Stimulated activated CD8-positive, alpha-beta memory T cell treated with anti-CD3 and anti-CD28 coated beads, Interleukin-7, amount 100 ng/mL, for 24 hours (primary cell): ENCODE results near the gene SNRPA.
"Not testable (repeated sequence)": the region's sequence is repeated elsewhere in the genome, so short reads cannot be mapped to it uniquely, and the experiment has no call there.

Source experiments
- DNase-seq: peaks from one replicate; pipeline ENCODE4 v3.0.0-alpha.2; 2020; ENCODE audit warnings: low read depth

The SNRPA gene

DNA sequence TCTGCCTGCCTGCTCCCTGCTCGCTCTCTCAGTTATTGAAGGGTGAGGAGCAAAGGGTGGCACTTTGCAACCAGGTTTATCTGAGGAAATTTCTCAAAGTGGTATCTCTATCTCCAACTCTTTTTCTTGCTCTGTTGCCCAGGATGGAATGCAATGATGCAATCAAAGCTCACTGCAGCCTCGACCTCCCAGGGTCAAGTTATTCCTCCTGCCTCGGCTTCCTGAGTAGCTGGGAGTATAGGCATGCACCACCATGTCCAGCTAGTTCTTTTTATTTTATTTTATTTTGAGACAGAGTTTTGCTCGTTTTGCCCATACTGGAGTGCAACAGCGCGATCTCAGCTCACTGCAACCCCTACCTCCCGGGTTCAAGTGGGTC lies 5.6 kb upstream of the SNRPA start:
- DNase-seq = no peak

DNA sequence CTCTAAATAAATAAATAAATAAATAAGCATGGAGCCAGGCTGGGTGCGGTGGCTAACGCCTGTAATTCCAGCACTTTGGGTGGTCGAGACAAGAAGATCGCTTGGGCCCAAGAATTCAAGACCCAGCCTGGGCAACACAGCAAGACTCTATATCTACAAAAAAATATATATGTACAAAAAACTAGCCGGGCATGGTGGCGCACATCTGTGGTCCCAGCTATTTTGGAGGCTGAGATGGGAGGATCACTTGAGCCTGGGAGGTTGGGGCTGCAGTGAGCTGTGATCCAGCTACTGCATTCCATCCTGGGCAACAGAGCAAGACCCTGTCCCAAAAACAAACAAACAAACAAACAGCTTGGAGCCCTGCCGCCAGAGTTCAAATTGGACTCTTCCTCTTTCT lies 3.5 kb upstream of the SNRPA start:
- no peak for DNase-seq

- DNase-seq = peak; percentile 98
Measured at GRCh38 chr19:40750058-40750873, 737 bp upstream of the SNRPA start, which contains the start of gene ACTMAP. Gene ACTMAP (minus strand): TSS chr19:40750477. CDS start chr19:40749803, 674 bp downstream.

DNA sequence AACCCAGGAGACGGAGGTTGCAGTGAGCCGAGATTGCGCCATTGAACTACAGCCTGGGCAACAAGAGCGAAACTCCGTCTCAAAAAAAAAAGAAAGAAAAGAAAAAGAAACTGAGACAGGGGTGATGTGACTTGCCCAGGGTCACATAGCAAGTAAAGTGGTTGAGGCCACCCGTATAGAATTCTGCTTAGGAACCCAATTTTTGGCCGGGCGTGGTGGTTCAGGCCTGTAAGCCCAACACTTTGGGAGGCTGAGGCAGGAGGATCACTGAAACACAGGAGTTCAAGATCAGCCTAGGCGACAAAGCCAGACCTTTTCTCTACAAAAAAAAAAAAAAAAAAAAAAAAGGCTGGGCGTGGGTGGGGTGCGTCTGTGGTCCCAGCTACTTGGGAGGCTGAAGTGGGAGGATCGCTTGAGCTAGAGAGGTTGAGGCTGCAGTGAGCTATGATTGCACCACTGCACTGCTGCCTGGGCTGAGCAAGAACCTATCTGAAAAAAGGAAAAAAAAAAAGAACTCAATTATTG lies 1.3 kb downstream of the SNRPA start:
- DNase-seq = no peak

DNA sequence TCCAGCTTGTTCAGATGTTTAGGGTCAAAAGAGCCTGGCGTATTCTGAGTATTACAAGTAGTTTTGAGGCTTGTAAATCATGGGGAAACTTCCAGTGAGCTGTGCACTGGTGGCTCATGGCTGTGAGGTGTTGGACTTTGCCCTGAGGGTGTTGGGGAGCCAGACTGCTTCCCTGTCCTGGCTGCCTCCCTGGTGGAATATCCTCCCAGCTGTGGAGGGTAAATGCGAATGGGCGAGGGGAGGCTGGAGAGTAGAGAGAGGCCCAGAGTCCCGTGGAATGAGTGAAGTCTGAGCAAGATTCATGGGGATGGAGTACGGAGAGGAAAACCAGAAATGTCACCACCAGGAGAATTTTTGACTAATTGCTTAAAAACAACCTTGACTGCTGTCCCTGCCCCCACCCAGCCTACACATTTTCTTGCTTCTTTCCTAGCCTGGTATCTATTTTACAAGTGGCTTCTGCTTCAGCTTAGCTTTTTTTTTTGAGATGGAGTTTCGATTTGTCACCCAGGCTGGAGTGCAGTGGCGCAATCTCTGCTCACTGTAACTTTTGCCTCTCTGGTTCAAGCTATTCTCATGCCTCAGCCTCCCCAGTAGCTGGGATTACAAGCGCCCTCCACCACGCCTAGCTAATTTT lies 3.7 kb downstream of the SNRPA start:
- DNase-seq = no peak

DNA sequence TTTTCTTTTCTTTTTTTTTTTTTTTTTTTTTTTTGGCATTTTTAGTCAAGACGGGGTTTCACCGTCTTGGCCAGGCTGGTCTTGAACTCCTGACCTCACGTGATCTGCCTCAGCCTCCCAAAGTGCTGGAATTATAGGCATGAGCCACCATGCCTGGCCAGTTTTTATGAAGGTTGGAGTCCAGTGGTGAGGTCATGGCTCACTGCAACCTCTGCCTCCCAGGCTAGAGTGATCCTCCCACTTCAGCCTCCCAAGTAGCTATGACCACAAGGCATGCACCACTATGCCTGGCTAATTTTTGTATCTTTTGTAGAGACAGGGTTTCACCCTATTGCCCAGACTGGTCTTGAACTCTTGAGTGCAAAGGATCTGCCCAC lies 4.2 kb downstream of the SNRPA start:
- no peak for DNase-seq

GRCh38 chr19:40755791-40756190 lies 4.8 kb downstream of the SNRPA start:
- no peak for DNase-seq

DNA sequence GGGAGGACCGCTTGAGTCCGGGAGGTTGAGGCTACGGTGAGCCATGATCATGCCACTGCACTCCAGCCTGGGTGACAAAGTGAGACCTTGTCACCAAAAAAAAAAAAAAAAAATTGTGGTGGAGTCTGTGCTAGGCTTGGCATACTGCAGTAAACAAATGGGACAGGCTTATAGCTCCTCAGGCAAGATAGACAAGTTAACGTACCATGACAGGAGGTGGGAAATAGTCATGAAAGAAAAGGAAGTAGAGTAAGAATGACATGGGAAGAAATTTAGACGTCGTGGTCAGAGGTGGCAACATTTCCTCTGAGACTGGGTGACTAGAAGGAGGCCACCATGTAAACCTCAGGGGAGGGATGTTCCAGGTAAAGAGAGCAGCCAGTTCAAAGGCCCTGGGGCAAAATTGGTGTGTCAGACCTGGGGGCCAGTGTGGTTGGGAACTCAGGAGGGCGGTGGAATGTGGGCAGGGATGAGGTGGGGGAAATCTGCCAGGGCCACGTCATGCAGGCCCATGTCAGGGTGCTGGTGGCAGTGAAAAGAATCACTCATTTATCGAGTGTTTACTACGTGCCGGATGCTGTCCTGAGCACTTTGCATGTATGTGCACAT lies 5.6 kb downstream of the SNRPA start:
- no peak for DNase-seq

DNA sequence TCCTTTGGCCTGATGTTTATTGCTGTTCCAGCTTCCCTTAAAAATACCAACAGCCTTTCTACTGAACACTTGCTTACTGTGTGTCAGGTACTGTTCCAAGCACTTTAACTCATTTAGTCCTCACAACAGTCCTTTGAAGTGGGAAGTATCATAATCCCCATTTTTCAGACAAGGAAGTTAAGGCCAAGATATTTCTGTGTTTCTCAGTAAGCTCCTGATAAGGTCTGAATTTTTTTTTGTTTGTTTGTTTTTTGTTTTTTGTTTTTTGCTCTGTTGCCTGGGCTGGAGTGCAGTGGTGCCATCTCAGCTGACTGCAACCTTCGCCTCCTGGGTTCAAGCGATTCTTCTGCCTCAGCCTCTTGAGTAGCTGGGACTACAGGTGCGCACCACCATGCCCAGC lies 7.5 kb downstream of the SNRPA start:
- DNase-seq = no peak

DNA sequence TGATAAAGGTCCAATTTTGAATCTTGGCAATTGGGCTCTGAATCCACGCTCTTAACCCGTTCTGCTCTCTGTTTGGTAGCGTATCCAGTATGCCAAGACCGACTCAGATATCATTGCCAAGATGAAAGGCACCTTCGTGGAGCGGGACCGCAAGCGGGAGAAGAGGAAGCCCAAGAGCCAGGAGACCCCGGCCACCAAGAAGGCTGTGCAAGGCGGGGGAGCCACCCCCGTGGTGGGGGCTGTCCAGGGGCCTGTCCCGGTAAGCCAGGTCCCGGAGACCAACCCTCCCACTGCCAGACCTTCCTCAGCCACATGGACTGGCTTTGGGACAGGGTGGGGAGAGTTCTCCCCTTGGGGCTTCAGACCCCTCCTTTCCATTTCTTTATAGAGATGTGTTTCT lies 8.3 kb downstream of the SNRPA start:
- no peak for DNase-seq

- no peak for DNase-seq
Measured at GRCh38 chr19:40762754-40763470, 11.9 kb downstream of the SNRPA start.

DNA sequence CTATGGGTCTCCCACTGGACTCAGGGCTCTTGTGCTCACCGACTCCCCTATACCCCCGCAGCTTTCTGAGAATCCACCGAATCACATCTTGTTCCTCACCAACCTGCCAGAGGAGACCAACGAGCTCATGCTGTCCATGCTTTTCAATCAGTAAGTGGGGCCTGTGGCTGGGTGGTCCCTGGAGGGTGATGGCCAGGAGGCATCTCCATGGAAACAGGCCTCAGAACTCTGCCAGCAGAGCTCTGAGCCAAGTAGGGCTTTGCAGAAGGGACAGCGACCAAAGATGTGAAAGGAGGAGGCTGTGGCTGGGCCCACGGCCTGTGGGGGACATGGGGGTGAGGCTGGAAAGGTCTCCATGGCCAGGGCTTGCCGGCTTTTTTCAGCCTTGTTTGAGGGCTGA lies 12.5 kb downstream of the SNRPA start:
- no peak for DNase-seq

DNA sequence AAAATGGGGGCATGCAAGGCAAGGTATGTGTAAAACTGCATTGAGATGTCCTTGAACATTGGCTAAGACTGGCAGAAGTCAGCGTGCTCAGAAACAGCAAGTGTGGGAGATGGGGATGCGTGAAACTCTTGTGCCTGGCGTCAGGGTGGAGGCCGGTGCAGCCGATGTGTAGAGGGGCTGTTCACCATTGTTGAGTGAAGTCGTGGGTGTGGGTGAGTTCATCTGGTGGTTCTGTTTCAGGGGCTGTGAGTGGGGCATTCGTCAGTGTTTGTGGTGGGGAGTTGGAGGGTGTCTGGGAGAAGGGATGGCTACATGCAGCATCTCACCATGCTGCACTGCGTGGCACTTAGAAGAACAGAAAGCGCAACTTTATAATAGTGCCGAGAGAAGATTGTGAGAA lies 13.0 kb downstream of the SNRPA start:
- DNase-seq = no peak

DNA sequence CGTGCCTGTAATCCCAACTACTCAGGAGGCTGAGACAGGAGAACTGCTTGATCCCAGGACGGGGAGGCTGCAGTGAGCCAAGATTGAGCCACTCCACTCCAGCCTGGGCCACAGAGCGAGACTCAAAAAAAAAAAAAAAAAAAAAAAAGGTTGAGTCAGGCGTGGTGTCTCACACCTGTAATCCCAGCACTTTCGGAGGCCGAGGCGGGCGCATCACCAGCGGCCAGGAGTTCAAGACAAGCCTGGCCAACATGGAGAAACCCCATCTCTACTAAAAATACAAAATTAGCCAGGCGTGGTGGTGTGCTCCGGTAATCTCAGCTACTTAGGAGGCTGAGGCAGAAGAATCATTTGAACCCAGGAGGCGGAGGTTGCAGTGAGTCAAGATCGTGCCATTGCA lies 15.4 kb downstream of the SNRPA start:
- DNase-seq = not testable (repeated sequence)

GRCh38 chr19:40768869-40769268 lies 17.9 kb downstream of the SNRPA start:
- DNase-seq = no peak

- not testable (repeated sequence) for DNase-seq
Measured at GRCh38 chr19:40771101-40771862, 20.3 kb downstream of the SNRPA start.

- no peak for DNase-seq
Measured at GRCh38 chr19:40774916-40775631, 24.1 kb downstream of the SNRPA start, which contains the start of gene MIA. Gene MIA (plus strand): TSS chr19:40775521. CDS start chr19:40775543, 22 bp downstream.

- DNase-seq = no peak
Measured at GRCh38 chr19:40775632-40776022, 24.6 kb downstream of the SNRPA start.

DNA sequence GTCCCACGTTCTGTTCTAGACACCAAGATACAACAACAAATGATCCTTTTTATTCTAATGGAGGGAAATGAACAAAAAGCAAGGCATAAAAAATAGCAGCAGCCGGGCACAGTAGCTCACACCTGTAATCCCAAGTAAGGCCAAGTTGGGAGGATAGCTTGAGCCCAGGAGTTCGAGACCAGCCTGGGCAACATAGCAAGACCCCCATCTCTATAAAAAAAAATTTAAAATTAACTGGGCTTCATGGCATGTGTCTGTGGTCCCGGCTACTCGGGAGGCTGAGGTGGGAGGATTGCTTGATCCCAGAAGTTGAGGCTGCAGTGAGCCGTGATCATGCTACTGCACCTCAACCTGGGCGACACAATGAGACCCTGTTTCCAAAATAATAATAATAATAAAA lies 25.4 kb downstream of the SNRPA start:
- DNase-seq = no peak

- peak; percentile 67 for DNase-seq
Measured at GRCh38 chr19:40776932-40777644, 26.1 kb downstream of the SNRPA start.
